Uterus (tissue), 2 donors: ENCODE data around the gene CEP55.

Source experiments
- CTCF ChIP-seq, 4 experiments: fragments of 200-600 bp in 2 of 4; fragments of 450-650 bp in 2 of 4; sonication (generic) in 2 of 4; IDR thresholded peaks; one replicate each; pipeline ENCODE4 v1.5.1; 2016 to 2019; ENCODE audit warnings: antibody characterized with exemption in 4 of 4, mild to moderate bottlenecking in 2 of 4, moderate library complexity in 1 of 4
- POLR2A ChIP-seq, 2 donors: fragments of 450-650 bp; IDR thresholded peaks; one replicate each; pipeline ENCODE4 v1.6.1; 2016; ENCODE audit warnings: antibody characterized with exemption in 2 of 2, mild to moderate bottlenecking in 1 of 2, moderate library complexity in 1 of 2

GRCh38 chr10:93495654-93496321, 624 bp upstream of the CEP55 start:
- TF ChIP-seq POLR2A (IDR thresholded peaks at IDR 0.05) (no peak), CTCF (IDR thresholded peaks at IDR 0.05) (no peak)
